HCT116 (cell line): ENCODE measurements around the gene NFIC. TPM values are rescaled to one million over a fixed set of nuclear protein-coding genes. Genes with fewer than 3 reads are reported as not detected.

Experiments
- ATAC-seq: fragments of 200-7000 bp; cut with Tn5 transposase; 2 replicates; pipeline ENCODE4 v1.9.1; 2020; ENCODE audit warnings: mild to moderate bottlenecking, moderate library complexity
- BruUV-seq: library from RNA; stranded (reverse); fragments of 400-500 nt; replicated peaks from 2 replicates; lab custom pipeline; 2021; lab: Mats Ljungman, UMichigan
- CTCF ChIA-PET: fragments of 300-600 bp; sonication (Branson Sonifier 250); formaldehyde crosslinking; loops from one replicate; lab custom pipeline; 2021; ENCODE audit warnings: antibody characterized with exemption; lab: Charles Lee
- POLR2A ChIA-PET: fragments of 300-600, 350-600 bp; sonication (Branson Sonifier 250); formaldehyde crosslinking; loops from one replicate; lab custom pipeline; 2021; ENCODE audit warnings: antibody characterized with exemption; lab: Charles Lee
- RAD21 ChIA-PET, 2 experiments: fragments of 300-600 bp; sonication (Branson Sonifier 250); formaldehyde crosslinking; loops; one replicate each; lab custom pipeline; 2023; ENCODE audit warnings: low total read pairs in 2 of 2; ENCODE audit not compliant: uncharacterized antibody in 2 of 2, unreplicated experiment in 2 of 2, low non-redundant PET in 1 of 2; lab: Charles Lee
- DNase-seq: peaks from one replicate; pipeline ENCODE4 v3.0.0-alpha.2; 2010; ENCODE audit warnings: low read depth, low spot score
- H2AFZ ChIP-seq: fragments of 200-600 bp; shearing (Covaris generic), sonication (generic); 2 replicates; pipeline ENCODE4 v1.6.1; 2017; ENCODE audit warnings: low read depth, mixed run types, mixed read lengths, antibody characterized with exemption, low read length; ENCODE audit not compliant: poor library complexity, severe bottlenecking
- H3K27ac ChIP-seq: 2 replicates; pipeline ENCODE4 v1.5.1; 2012; ENCODE audit warnings: low read depth, low read length
- H3K27me3 ChIP-seq: fragments of 200-600 bp; sonication (generic); 2 replicates; pipeline ENCODE4 v1.6.1; 2016; ENCODE audit warnings: mixed run types, low read length, mixed read lengths; ENCODE audit not compliant: insufficient read depth
- H3K36me3 ChIP-seq, 2 experiments: fragments of 200-500 bp in 1 of 2; fragments of 200-600 bp in 1 of 2; sonication (Bioruptor generic) in 1 of 2; sonication (generic) in 1 of 2; 2 replicates each; pipeline versions ENCODE4 v1.5.1 to v1.6.1; 2014 to 2016; ENCODE audit warnings: low read length in 2 of 2, inconsistent platforms in 1 of 2, mixed read lengths in 1 of 2, mixed run types in 1 of 2; ENCODE audit not compliant: insufficient read depth in 2 of 2, control insufficient read depth in 1 of 2
- H3K4me1 ChIP-seq, 2 experiments: fragments of 200-600 bp in 1 of 2; sonication (generic) in 1 of 2; 2 replicates each; pipeline versions ENCODE4 v1.5.1 to v1.6.1; 2012 to 2017; ENCODE audit warnings: low read length in 2 of 2, inconsistent platforms in 1 of 2, mild to moderate bottlenecking in 1 of 2, mixed read lengths in 1 of 2, mixed run types in 1 of 2, moderate library complexity in 1 of 2; ENCODE audit not compliant: insufficient read depth in 2 of 2, control insufficient read depth in 1 of 2
- H3K4me2 ChIP-seq: fragments of 200-600 bp; sonication (generic); 2 replicates; pipeline ENCODE4 v1.6.1; 2017; ENCODE audit warnings: mixed run types, low read length, mixed read lengths
- H3K4me3 ChIP-seq, 2 experiments: fragments of 200-600 bp in 1 of 2; sonication (generic) in 1 of 2; replicated peaks in 1 of 2; 2 replicates each; pipeline ENCODE4 v1.5.1; 2011 to 2016; ENCODE audit warnings: low read length in 2 of 2, control low read depth in 1 of 2, low read depth in 1 of 2, mild to moderate bottlenecking in 1 of 2, mixed read lengths in 1 of 2, mixed run types in 1 of 2
- H3K79me2 ChIP-seq: fragments of 200-600 bp; sonication (generic); 2 replicates; pipeline ENCODE4 v1.6.1; 2017; ENCODE audit warnings: mild to moderate bottlenecking, mixed run types, low read length, moderate library complexity, mixed read lengths; ENCODE audit not compliant: insufficient read depth
- H3K9ac ChIP-seq: fragments of 200-600 bp; sonication (generic); 2 replicates; pipeline ENCODE4 v1.6.1; 2016; ENCODE audit warnings: low read length, mixed read lengths
- H3K9me2 ChIP-seq: fragments of 200-600 bp; sonication (generic), shearing (Covaris generic); 2 replicates; pipeline ENCODE4 v1.6.1; 2017; ENCODE audit warnings: mixed run types, mild to moderate bottlenecking, moderate library complexity; ENCODE audit not compliant: insufficient read depth
- H3K9me3 ChIP-seq, 2 experiments: fragments of 200-500 bp in 1 of 2; fragments of 200-600 bp in 1 of 2; sonication (Bioruptor generic) in 1 of 2; sonication (generic) in 1 of 2; 2 replicates each; pipeline ENCODE4 v1.6.1; 2014 to 2017; ENCODE audit warnings: low read length in 2 of 2, mixed read lengths in 2 of 2, inconsistent platforms in 1 of 2, low read depth in 1 of 2, mild to moderate bottlenecking in 1 of 2, mixed run types in 1 of 2, moderate library complexity in 1 of 2; ENCODE audit not compliant: control insufficient read depth in 1 of 2, insufficient read depth in 1 of 2
- H4K20me1 ChIP-seq: fragments of 200-600 bp; sonication (generic), shearing (Covaris generic); 2 replicates; pipeline ENCODE4 v1.6.1; 2017; ENCODE audit warnings: mixed run types, mild to moderate bottlenecking, moderate library complexity; ENCODE audit not compliant: insufficient read depth
- ATF3 ChIP-seq: IDR thresholded peaks from 2 replicates; pipeline ENCODE4 v1.6.1; 2012
- CBX3 ChIP-seq: IDR thresholded peaks from 2 replicates; pipeline ENCODE4 v1.6.1; 2012; ENCODE audit warnings: low read depth
- CEBPB ChIP-seq: IDR thresholded peaks from 2 replicates; pipeline ENCODE4 v1.6.1; 2012; ENCODE audit warnings: low read depth
- CTCF ChIP-seq, 3 experiments: fragments of 200-600 bp in 1 of 3; sonication (generic) in 1 of 3; IDR thresholded peaks in 2 of 3; conservative IDR thresholded peaks in 1 of 3; 2 replicates each; pipeline ENCODE4 v1.5.1; 2012 to 2017; ENCODE audit warnings: low read depth in 2 of 3, low read length in 2 of 3, antibody characterized with exemption in 1 of 3, borderline replicate concordance in 1 of 3, control low read depth in 1 of 3, mild to moderate bottlenecking in 1 of 3, mixed read lengths in 1 of 3, mixed run types in 1 of 3, moderate library complexity in 1 of 3; ENCODE audit not compliant: insufficient read depth in 1 of 3
- EZH2 ChIP-seq: fragments of 200-600 bp; sonication (generic); IDR thresholded peaks from 2 replicates; pipeline ENCODE4 v1.6.1; 2017; ENCODE audit warnings: antibody characterized with exemption, mixed run types
- EZH2phosphoT487 ChIP-seq: fragments of 200-600 bp; IDR thresholded peaks from 2 replicates; pipeline ENCODE4 v1.6.1; 2018; ENCODE audit warnings: antibody characterized with exemption, borderline replicate concordance
- FOSL1 ChIP-seq: IDR thresholded peaks from 2 replicates; pipeline ENCODE4 v1.6.1; 2012; ENCODE audit warnings: low read depth
- JUND ChIP-seq: IDR thresholded peaks from 2 replicates; pipeline ENCODE4 v1.6.1; 2012
- MAX ChIP-seq: IDR thresholded peaks from 2 replicates; pipeline ENCODE4 v1.6.1; 2012
- POLR2A ChIP-seq: IDR thresholded peaks from 2 replicates; pipeline ENCODE4 v1.7.0; 2011; ENCODE audit warnings: borderline replicate concordance; ENCODE audit not compliant: insufficient read depth, insufficient read length; ENCODE audit errors: extremely low read depth
- POLR2AphosphoS5 ChIP-seq: IDR thresholded peaks from 2 replicates; pipeline ENCODE4 v1.6.1; 2011; ENCODE audit warnings: mild to moderate bottlenecking, low read depth, low read length, moderate library complexity
- REST ChIP-seq: IDR thresholded peaks from 2 replicates; pipeline ENCODE4 v1.6.1; 2012; ENCODE audit warnings: low read depth
- SIN3A ChIP-seq: IDR thresholded peaks from 2 replicates; pipeline ENCODE4 v1.6.1; 2012; ENCODE audit warnings: low read depth
- SP1 ChIP-seq: IDR thresholded peaks from 2 replicates; pipeline ENCODE4 v1.6.1; 2012; ENCODE audit warnings: low read depth
- SRF ChIP-seq: IDR thresholded peaks from 2 replicates; pipeline ENCODE4 v1.6.1; 2012; ENCODE audit warnings: low read depth
- YY1 ChIP-seq: IDR thresholded peaks from 2 replicates; pipeline ENCODE4 v1.6.1; 2011; ENCODE audit warnings: low read length, low read depth, moderate library complexity, mild to moderate bottlenecking; ENCODE audit not compliant: insufficient replicate concordance; ENCODE audit errors: extremely low read depth
- ZBTB33 ChIP-seq: IDR thresholded peaks from 2 replicates; pipeline ENCODE4 v1.6.1; 2011; ENCODE audit warnings: mild to moderate bottlenecking, low read length, moderate library complexity; ENCODE audit not compliant: insufficient replicate concordance; ENCODE audit errors: extremely low read depth
- ZNF274 ChIP-seq: fragments of 200-500 bp; sonication (Bioruptor generic); IDR thresholded peaks from 2 replicates; pipeline ENCODE4 v1.6.1; 2014; ENCODE audit warnings: mild to moderate bottlenecking, low read depth, low read length, inconsistent platforms
- intact Hi-C: fragments of 100-400 bp; cut with micrococcal nuclease; formaldehyde crosslinking; loops from 2 replicates; pipeline ENCODE4 v1.10.0; 2022
- total RNA-seq: library from RNA; stranded (reverse); gene quantifications from one replicate; pipeline ENCODE4 v1.2.1, GENCODE V29; 2021; ENCODE audit not compliant: unreplicated experiment

The NFIC gene
- total RNA-seq, 1 experiment from 2014 or later, result 116 TPM

GRCh38 chr19:3493651-3494050 lies 127.3 kb downstream of the NFIC start:
- Histone ChIP-seq H2AFZ (no peak overlapping the region), H3K4me3 (no peak overlapping the region), H3K36me3 (peaks cover 2 to 22% of the 10 kb centered on the region in 2 experiments; a peak in 3 of 4 replicates), H3K27me3 (no peaks in the 10 kb centered on the region), H3K9me3 (no peaks in the 10 kb centered on the region), H3K4me2 (no peak overlapping the region), H3K27ac (no peak overlapping the region), H3K4me1 (no peaks in the 10 kb centered on the region), H4K20me1 (no peaks in the 10 kb centered on the region), H3K79me2 (peaks cover 20% of the 10 kb centered on the region), H3K9me2 (no peaks in the 10 kb centered on the region), H3K9ac (no peak overlapping the region)
- ChIA-PET CTCF (no interaction called here), POLR2A (interaction anchor here (1.2 kb wide), 1 partner anchor 9 kb away, joined by 3 read pairs; no protein-coding TSS in a partner anchor), RAD21 (no interaction called here)
- BruUV-seq, result no TSS peak
- DNase-seq, result no peak
- ATAC-seq, result 0 out of 2 replicates have a peak, but pooled peaks have one; percentile 10
- no peak for TF ChIP-seq CTCF (IDR thresholded peaks at IDR 0.05 in 2 of 3, conservative IDR thresholded peaks at IDR 0.05 in 1 of 3; ENCODE audit: borderline replicate concordance in 1 of 3, insufficient read depth in 1 of 3, low read depth in 2 of 3, low read length in 2 of 3)
- TF ChIP-seq YY1, result no peak
- no peak for TF ChIP-seq POLR2A
- no peak for TF ChIP-seq REST
- TF ChIP-seq EZH2, result no peak
- no peak for TF ChIP-seq ZBTB33
- no peak for TF ChIP-seq ZNF274
- no peak for TF ChIP-seq FOSL1
- no peak for TF ChIP-seq SP1
- TF ChIP-seq SRF, result no peak
- TF ChIP-seq MAX, result no peak
- TF ChIP-seq CBX3, result no peak
- TF ChIP-seq JUND, result no peak
- no peak for TF ChIP-seq ATF3
- no peak for TF ChIP-seq POLR2AphosphoS5
- no peak for TF ChIP-seq CEBPB
- TF ChIP-seq EZH2phosphoT487, result no peak
- no peak for TF ChIP-seq SIN3A
- intact Hi-C loops, result no loop called here
